ENCODE measurements around the gene NDFIP2.

NDFIP2 gene

DNA sequence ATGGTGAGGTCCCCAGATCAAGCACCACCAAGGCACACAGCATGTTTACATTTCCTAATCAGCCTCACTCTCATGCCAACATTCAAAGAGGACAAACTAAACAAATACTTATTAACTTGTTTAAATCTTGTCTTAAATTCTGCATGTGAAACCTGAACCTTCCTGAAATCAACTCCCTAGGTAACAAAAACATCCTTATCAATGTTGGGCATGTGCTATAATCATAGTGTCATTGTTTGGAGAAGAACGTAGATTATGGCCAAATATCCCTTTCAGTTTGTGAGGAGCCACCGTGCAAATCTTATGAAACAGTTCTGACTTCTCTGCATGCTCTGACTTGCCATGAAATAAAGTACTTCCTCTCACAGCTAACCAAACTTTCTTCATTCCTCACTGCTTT lies 123.8 kb downstream of the NDFIP2 start:
- DNase-seq = no peak
